ENCODE measurements around the gene RGMA.

Gene RGMA

DNA sequence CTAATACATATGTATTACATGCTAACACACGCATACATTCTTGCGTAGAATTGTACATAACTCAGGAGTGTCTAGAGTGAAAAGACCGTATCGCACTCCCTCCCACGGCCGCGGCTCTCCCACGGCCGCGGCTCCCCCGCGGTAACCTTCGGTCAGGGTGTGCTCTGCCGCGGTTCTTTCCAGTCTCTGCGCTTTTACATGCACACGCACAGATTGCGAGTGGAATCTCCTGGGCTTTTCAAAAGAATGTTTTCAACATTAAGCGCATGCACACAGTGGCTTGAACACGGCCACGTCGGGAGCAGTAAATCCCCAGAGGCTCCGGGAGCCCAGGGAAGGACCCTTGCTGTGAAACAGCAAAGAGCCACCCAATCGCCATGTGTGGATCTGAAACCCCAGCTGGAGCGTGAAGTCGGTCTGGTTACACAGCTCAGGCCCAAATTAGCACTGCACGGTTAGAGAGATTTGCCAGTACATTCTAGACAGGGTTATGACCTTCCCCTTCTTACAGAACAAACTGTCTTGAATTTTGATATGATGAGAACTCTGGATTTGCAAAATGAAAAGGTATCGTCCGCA is 805 bp upstream of the RGMA start:
- no peak for DNase-seq

DNA sequence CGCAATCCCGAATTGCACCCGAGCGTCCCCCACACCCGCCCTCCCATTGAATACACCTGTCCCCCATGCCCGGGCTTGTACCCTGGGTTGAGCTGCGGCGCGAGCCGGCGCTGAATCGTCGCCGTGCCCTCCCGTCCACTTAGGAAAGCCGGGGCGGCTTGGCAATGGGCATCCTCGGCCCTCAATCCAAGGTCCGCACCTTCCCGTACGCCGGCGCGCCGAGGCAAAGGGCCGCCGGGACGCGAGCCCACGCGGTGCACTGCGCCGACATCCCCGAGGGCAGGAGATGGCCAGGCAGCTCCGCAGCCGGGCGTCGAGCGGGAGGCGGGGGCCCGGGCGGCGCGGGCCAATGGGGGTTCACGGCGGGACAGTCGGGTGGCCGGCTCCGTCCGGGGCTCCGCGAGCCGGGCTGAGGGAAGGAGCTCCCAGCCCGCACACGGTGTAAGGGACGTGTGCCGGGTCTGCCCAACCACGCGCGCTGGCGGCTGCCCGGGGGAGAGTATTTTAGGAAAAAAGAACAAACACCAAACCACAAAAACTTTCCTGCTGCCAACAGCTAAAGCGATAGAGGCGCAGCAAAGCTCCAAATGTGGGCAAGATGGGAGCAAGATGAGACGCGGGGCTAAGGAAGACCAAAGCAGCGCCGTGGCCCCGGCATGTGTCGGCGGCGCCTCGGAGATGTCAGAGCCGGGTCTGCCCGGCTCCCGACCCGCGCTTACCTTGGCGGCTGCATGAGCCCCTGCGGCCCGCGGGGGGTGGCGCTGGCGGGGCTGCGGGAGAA is 621 bp downstream of the RGMA start:
- DNase-seq, result no peak

- peak; percentile 77 for DNase-seq
These were observed 1.2 kb downstream of the RGMA start for GRCh38 chr15:93087825-93088199.

DNA sequence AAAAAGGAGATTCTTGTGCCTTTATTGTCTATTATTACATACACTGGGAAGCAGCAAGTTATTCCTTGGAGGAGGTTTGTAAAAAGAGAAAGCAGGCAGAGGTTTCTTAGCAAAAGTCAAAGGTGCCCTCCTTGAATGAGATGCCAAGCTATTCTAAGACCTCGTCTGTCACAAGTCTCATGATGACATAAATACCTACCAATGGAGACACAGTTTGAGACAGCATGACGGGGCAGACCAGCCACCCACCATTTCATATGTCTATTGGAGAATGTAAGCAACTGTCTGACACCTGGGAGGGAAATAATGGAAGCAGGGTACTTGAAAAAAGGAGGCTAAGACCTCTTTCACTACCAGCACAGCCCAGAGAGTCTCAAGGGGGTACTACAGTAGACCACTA is 2.2 kb downstream of the RGMA start:
- DNase-seq, result no peak

DNA sequence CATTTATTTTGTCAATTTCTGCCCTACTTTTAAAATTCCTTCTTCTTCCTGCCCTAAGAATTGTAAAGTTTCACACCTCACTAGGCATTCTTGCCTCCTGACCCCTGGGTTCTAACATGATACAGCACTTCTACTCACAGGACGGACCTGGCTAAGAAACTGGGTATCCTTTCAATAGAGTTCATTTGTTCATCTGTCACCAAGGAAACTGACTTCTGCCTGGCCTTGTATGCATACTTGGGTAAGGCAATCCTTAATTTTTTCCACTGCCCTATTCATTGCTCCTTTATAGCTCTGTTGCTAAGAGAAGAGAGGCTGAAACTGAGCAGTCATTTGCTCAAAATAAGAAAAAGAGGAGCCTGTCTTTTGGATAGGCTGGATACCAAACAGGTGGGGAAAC is 3.3 kb downstream of the RGMA start:
- DNase-seq, result no peak

- no peak for DNase-seq
These were observed 6.2 kb downstream of the RGMA start for GRCh38 chr15:93082861-93083260.

DNA sequence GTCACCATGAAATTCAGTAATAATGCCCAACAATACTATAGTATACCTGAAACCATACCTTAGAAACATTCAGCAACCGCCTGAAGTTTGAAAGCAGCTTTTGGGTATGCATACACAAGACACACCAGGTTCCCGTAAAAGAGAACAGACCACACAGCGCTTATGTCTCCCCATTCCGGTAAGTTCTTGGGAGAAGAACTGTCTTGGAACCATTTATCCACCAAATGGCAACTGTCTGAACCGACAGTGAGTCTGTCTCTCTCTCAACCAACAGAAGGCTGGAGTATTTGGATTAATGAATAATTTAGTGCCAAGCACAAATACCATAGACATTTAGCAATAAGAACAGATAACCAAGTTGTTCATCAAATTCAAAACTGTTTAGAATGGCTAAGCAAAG is 7.6 kb downstream of the RGMA start:
- DNase-seq, result no peak

- DNase-seq, result no peak
These were observed 8.6 kb downstream of the RGMA start for GRCh38 chr15:93080451-93080850.

- no peak for DNase-seq
These were observed 12.1 kb downstream of the RGMA start for GRCh38 chr15:93076875-93077274.

DNA sequence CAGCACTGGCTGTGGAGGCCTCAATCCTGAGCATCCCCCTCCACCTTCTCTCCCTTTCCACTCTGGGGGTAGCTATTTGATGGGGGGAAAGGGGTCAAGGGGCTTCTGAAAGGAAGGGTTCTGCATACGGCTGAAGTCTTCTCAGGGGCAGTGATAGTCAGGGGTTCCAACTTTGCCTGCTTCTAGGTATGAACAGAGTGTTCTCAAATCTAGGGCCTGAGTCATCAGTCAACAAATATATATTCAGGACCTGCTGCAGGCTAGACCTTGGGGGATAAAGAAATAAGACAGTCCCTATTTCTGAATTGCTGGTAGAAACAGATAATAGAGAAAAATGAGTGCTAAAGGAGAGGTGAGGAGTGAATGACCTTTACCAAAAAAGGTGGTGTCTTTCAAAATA is 12.8 kb downstream of the RGMA start:
- no peak for DNase-seq

DNA sequence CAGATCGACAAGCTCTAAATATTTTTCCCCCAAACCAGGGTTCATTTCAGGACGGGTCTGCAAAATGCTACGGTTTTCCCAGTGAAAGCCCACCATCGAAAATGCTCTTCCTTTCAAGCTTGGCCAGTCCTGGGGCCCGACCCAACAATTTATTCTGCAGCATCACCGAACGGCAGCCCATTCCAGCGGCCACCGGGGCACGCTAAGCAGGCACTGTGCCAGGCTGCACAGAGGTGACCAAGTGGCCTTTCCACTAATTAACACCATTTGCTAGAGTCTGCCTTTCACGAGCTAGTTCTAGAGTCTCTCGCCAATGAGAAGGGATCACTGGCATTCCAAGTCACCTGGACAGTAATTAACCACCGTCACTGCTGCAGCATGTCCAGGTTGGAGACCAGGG is 14.4 kb downstream of the RGMA start:
- no peak for DNase-seq

DNA sequence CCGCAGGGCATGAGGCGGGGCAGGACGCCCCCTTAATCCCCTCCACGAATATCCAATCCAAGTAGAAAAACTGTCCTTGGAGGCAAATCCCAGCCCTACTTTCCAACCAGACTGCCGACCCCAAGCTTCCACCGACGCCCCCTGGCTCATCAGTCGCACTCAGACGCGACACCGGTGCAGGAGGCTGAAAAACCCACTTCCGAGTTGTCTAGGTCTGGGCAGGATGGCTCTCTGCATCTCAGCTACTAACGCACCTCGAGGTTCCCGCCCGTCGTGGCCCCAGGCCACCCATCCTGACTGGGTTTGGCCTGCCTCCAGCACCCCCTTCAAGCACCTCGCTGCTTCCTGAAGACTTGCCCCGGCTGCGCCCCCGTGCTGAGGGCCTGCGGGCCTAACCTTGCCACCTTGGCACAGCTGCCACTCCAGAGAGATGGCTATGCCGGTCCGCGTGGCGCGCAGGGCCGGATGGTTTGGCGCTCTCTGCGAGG is 15.5 kb downstream of the RGMA start:
- DNase-seq, result peak; percentile 22

GRCh38 chr15:93072411-93073394 is 16.3 kb downstream of the RGMA start:
- DNase-seq, result no peak

DNA sequence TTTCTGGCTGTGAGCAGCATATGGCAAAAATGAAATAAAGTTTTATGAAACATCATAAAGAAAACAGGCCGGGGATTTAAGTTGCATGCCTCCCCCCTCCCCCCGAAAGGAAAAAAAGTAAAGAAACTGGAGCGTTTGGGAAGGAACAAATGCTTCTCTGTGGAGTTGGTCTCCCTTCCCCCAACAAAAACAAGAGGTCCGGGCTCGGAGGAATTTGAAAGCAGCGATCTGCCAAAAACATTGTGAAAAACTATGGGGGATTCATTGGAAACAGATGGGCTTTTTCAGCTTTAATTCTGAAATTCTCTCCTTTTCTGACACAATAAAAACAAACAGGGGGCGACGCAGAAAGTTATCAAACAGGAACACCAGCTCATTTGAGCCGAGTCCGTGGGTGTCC is 17.0 kb downstream of the RGMA start:
- DNase-seq, result no peak

DNA sequence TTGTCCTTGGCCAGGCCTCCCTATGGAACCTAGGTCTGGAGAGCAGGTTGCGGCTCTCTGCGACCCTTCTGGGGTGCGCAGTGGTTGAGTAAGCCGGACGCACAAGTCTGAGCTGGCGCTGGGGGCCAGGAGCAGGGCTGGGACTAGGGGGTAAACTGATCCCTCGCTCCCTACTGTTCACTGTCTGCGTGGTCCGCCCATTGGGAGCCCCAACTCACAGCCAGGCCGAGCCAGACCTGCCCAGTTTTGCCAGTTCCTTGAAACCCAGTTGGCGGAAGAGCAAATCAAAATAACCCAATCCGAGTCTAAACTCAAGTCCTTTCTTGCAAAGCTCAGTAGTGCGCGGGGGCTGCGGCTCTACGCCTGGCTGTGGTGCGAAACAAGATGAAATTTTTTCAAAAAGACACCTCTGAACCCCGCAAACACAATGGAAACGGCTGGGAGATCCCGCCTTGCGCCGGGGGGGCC is 17.5 kb downstream of the RGMA start:
- DNase-seq, result no peak

DNA sequence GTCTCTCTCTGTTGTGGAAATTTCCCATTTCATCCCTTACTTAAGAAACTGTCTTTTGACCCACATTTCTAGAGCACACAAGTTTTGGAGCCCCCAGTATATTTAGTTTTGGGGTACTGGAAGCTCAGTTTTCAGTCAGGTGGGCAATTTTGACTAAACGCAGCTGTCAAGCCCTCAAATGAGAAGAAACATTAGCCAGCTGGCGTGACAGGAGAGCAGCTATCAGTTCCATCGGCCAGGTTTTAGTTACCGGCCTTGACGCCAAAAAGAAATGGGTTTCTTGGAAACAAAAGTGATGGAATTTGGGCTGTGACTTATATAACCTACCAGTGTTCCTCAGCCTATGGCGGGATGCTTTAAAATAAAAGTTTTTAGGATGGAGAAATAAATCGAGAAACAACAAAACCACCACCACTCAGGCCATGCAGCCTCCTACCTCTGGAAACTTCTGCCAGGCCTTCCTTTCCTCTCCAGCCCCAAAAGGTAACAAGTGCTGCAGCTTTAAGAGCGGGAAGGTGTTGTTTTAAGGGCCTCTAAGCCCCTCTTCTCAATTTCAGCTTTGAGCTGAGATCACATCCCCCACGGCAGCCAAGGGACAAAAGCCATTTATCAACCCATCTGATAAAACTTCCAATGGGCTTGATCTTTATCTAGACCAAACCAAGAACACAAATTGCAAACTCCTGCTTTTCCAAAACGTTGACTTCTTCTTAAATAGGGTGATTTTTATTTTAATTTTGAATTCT is 18.3 kb downstream of the RGMA start:
- no peak for DNase-seq

GRCh38 chr15:93070132-93070531 is 18.9 kb downstream of the RGMA start:
- DNase-seq, result no peak

GRCh38 chr15:93068581-93069199 is 20.3 kb downstream of the RGMA start:
- DNase-seq, result no peak

DNA sequence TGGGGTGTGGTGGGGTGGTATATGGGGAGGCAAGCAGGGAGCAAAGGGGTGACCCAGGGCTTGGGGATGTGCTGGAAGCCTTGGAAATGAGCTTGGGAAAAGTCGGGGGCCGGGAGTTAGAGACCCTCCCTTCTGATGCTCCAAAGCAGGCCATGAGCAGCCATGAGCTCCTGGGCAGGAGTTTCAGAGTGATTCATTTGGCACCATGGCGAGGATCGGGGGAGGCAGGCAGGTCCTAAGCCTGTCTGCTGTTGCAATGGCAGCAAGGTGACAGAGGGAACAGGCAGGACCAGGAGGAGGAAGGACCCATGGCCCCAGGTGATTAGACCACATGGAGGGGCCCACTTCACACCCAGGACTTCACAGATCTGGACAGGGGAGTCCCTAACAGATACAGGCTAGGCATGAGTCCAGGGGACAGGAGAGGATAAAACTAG is 21.3 kb downstream of the RGMA start:
- no peak for DNase-seq

DNA sequence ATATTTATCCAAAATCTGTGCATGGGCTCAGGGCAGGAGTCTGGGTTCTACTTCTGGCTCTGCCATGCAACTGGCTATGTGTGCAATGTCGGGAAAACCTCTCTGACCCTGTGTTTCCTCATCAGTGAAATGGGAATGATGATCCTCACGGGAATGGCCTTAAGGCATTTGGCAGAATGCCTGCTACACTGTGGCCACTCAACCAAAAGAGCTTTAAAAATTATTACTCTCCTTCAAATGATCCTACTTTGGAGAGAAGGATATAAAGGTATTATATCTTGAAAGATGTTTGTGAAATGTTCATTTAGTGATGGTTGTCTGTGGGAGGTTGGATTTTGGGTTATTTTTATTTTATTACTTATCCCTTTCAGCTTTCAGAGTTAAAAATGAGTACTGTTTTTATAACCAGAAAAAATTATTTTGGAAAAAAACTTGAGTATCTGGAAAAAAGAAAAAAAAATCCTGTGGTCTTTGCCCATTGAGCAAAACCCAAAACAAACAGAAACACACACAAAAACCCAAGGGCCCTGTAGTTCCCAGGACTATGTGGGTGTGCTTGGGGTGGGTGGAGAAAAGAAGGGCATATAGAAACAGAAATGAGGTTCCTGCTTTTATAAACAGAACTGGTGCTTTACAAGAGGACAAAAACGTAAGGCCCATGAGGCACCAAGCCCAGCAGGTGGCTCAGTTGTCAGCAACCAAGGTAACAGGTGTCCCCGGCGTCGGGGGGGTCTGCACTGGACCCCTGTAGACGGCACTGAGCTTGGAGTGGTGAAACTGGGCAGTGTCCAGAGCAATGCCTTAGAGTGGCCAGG is 22.0 kb downstream of the RGMA start:
- no peak for DNase-seq

- no peak for DNase-seq
These were observed 22.8 kb downstream of the RGMA start for GRCh38 chr15:93066224-93066681.
